OCI-LY7 (cell line): Measurements from ENCODE around the gene MAP3K1. TPM values are rescaled to one million over a fixed set of nuclear protein-coding genes. Genes with fewer than 3 reads are reported as not detected.
A peak's percentile ranks its signal among the peaks of the same experiment; 100 is the strongest.

Experiments used
- BruUV-seq: library from RNA; stranded (reverse); fragments of 400-500 nt; replicated peaks from 2 replicates; lab custom pipeline; 2021; lab: Mats Ljungman, UMichigan
- CTCF ChIA-PET: fragments of 300-600 bp; sonication (Branson Sonifier 250); formaldehyde crosslinking; loops from one replicate; lab custom pipeline; 2022; ENCODE audit warnings: antibody characterized with exemption; ENCODE audit not compliant: unreplicated experiment; lab: Charles Lee
- POLR2A ChIA-PET: fragments of 300-600 bp; sonication (Branson Sonifier 250); formaldehyde crosslinking; loops from one replicate; lab custom pipeline; 2022; ENCODE audit warnings: antibody characterized with exemption; lab: Charles Lee
- DNase-seq: peaks from one replicate; pipeline ENCODE4 v3.0.0-alpha.2; 2015; ENCODE audit warnings: low spot score
- H2AFZ ChIP-seq: fragments of 200-600 bp; sonication (generic), shearing (Covaris generic); 2 replicates; pipeline ENCODE4 v1.6.1; 2014; ENCODE audit warnings: mild to moderate bottlenecking, antibody characterized with exemption, low read length, moderate library complexity
- H3K27ac ChIP-seq: fragments of 200-600 bp; sonication (generic); 2 replicates; pipeline ENCODE4 v1.5.1; 2014; ENCODE audit warnings: mixed run types, low read depth, mild to moderate bottlenecking, moderate library complexity, low read length, inconsistent platforms; ENCODE audit not compliant: poor library complexity, severe bottlenecking
- H3K36me3 ChIP-seq: fragments of 200-600 bp; sonication (generic); 2 replicates; pipeline ENCODE4 v1.6.1; 2014; ENCODE audit warnings: mild to moderate bottlenecking, antibody characterized with exemption, low read length, moderate library complexity, mixed read lengths; ENCODE audit not compliant: insufficient read depth
- H3K4me1 ChIP-seq: fragments of 200-600 bp; sonication (generic); 2 replicates; pipeline ENCODE4 v1.5.1; 2014; ENCODE audit warnings: mild to moderate bottlenecking, low read length; ENCODE audit not compliant: insufficient read depth, poor library complexity, severe bottlenecking
- H3K4me2 ChIP-seq: fragments of 200-600 bp; sonication (generic); 2 replicates; pipeline ENCODE4 v1.6.1; 2014; ENCODE audit warnings: mild to moderate bottlenecking, low read length
- H3K4me3 ChIP-seq: fragments of 200-600 bp; sonication (generic); 2 replicates; pipeline ENCODE4 v1.5.1; 2014; ENCODE audit warnings: mild to moderate bottlenecking, low read depth, low read length; ENCODE audit not compliant: poor library complexity, severe bottlenecking
- H3K79me2 ChIP-seq: fragments of 200-600 bp; sonication (generic); 2 replicates; pipeline ENCODE4 v1.6.1; 2016; ENCODE audit warnings: low read depth, mild to moderate bottlenecking, low read length, moderate library complexity, mixed read lengths; ENCODE audit not compliant: insufficient read depth
- H3K9me2 ChIP-seq: fragments of 200-600 bp; sonication (generic); 2 replicates; pipeline ENCODE4 v1.6.1; 2016; ENCODE audit warnings: mild to moderate bottlenecking, low read length, mixed read lengths; ENCODE audit not compliant: insufficient read depth
- H3K9me3 ChIP-seq: fragments of 200-600 bp; sonication (generic); 2 replicates; pipeline ENCODE4 v1.6.1; 2014; ENCODE audit warnings: mild to moderate bottlenecking, mixed run types, low read length, mixed read lengths
- H4K20me1 ChIP-seq: fragments of 200-600 bp; sonication (generic); 2 replicates; pipeline ENCODE4 v1.6.1; 2014; ENCODE audit warnings: mild to moderate bottlenecking, antibody characterized with exemption, low read length, moderate library complexity, mixed read lengths; ENCODE audit not compliant: insufficient read depth
- CTCF ChIP-seq: fragments of 200-600 bp; sonication (generic); conservative IDR thresholded peaks from 2 replicates; pipeline ENCODE4 v1.5.1; 2014; ENCODE audit warnings: mild to moderate bottlenecking, antibody characterized with exemption, low read length, moderate library complexity, mixed read lengths
- EZH2phosphoT487 ChIP-seq: fragments of 200-600 bp; sonication (generic); IDR thresholded peaks from 2 replicates; pipeline ENCODE4 v1.6.1; 2018; ENCODE audit warnings: low read depth, borderline replicate concordance, mild to moderate bottlenecking, mixed run types, antibody characterized with exemption, low read length, moderate library complexity, mixed read lengths
- intact Hi-C: fragments of 100-400 bp; cut with micrococcal nuclease; formaldehyde crosslinking; loops from one replicate; pipeline ENCODE4 v1.10.0; 2022; ENCODE audit not compliant: unreplicated experiment
- total RNA-seq, 2 experiments: library from RNA; depleted of rRNA in 1 of 2; stranded (reverse); fragments of >200 nt in 1 of 2; shearing (Covaris generic) in 1 of 2; gene quantifications; 2 replicates each; pipeline ENCODE4 v1.2.3, GENCODE V29; 2014 to 2022

Gene MAP3K1
- total RNA-seq, 2 experiments from 2014 or later = 29.4 to 29.9 TPM

- Histone ChIP-seq H3K4me3 (no peak overlapping the region), H3K9me2 (no peaks in the 10 kb centered on the region), H2AFZ (no peak overlapping the region), H4K20me1 (peaks cover 41% of the 10 kb centered on the region; the same call in 1 of the 2 replicates), H3K4me1 (peaks cover 49% of the 10 kb centered on the region), H3K27ac (no peak overlapping the region), H3K36me3 (peaks cover 18% of the 10 kb centered on the region), H3K9me3 (no peaks in the 10 kb centered on the region), H3K79me2 (peaks cover 98% of the 10 kb centered on the region), H3K4me2 (peak overlapping the region; percentile 8; the same call in 1 of the 2 replicates)
- POLR2A ChIA-PET = interaction anchor here (0.6 to 0.7 kb wide), 2 partner anchors 9 to 425 kb away, joined by 3 to 4 read pairs; no protein-coding TSS in a partner anchor
- CTCF ChIA-PET = no interaction called here
- DNase-seq = no peak
- no TSS peak for BruUV-seq
- TF ChIP-seq EZH2phosphoT487 (no peak), CTCF (no peak)
- intact Hi-C loops = no loop called here
These were observed 7.6 kb downstream of the MAP3K1 start for GRCh38 chr5:56822981-56823380.

- no peak overlapping the region for H3K4me3 ChIP-seq
- H4K20me1 ChIP-seq = peaks cover 38% of the 10 kb centered on the region; the same call in 1 of the 2 replicates
- POLR2A ChIA-PET = no interaction called here
- peaks cover 98% of the 10 kb centered on the region for H3K79me2 ChIP-seq
- BruUV-seq = no TSS peak
- H3K27ac ChIP-seq = no peak overlapping the region
- intact Hi-C loops = no loop called here
- TF ChIP-seq EZH2phosphoT487 = no peak
- no peak for TF ChIP-seq CTCF
- H3K36me3 ChIP-seq = peaks cover 18% of the 10 kb centered on the region
- peaks cover 49% of the 10 kb centered on the region for H3K4me1 ChIP-seq
- H3K4me2 ChIP-seq = no peak overlapping the region
- CTCF ChIA-PET = no interaction called here
- no peaks in the 10 kb centered on the region for H3K9me3 ChIP-seq
- no peak for DNase-seq
- no peaks in the 10 kb centered on the region for H3K9me2 ChIP-seq
- H2AFZ ChIP-seq = no peak overlapping the region
These were observed 8.7 kb downstream of the MAP3K1 start for GRCh38 chr5:56824019-56824418.

- ChIA-PET POLR2A (interaction anchor here (0.5 to 4.5 kb wide), 3 partner anchors 12 to 257 kb away, joined by 3 to 21 read pairs (median 3); no protein-coding TSS in a partner anchor), CTCF (no interaction called here)
- Histone ChIP-seq H3K9me2 (no peaks in the 10 kb centered on the region), H3K4me2 (no peak overlapping the region), H4K20me1 (peaks cover 35% of the 10 kb centered on the region; the same call in 1 of the 2 replicates), H3K36me3 (peaks cover 18% of the 10 kb centered on the region), H3K79me2 (peaks cover 98% of the 10 kb centered on the region), H3K9me3 (no peaks in the 10 kb centered on the region), H3K4me1 (peaks cover 54% of the 10 kb centered on the region), H3K27ac (no peak overlapping the region), H2AFZ (no peak overlapping the region), H3K4me3 (no peak overlapping the region)
- DNase-seq = no peak
- TF ChIP-seq EZH2phosphoT487 (no peak), CTCF (no peak)
- intact Hi-C loops = no loop called here
- BruUV-seq = no TSS peak
These were observed 10.0 kb downstream of the MAP3K1 start for GRCh38 chr5:56825222-56825824.
